Activated CD4-positive, alpha-beta T cell treated with anti-CD3 and anti-CD28 coated beads, Interleukin-2, amount 10 ng/mL, durations not matched to agents 7 days and 5 days (primary cell): ENCODE data around the gene SRMS. TPM values are rescaled to one million over a fixed set of nuclear protein-coding genes. Genes with fewer than 3 reads are reported as not detected.
A peak's percentile ranks its signal among the peaks of the same experiment; 100 is the strongest.

ENCODE experiments used
- CTCF ChIA-PET: fragments of 350-600 bp; sonication (Branson Sonifier 250); formaldehyde crosslinking; loops from one replicate; lab custom pipeline; 2021; ENCODE audit warnings: antibody characterized with exemption; lab: Charles Lee
- POLR2A ChIA-PET: fragments of 350-600 bp; sonication (Branson Sonifier 250); formaldehyde crosslinking; loops from one replicate; lab custom pipeline; 2021; ENCODE audit warnings: antibody characterized with exemption; lab: Charles Lee
- DNase-seq: peaks from one replicate; pipeline ENCODE4 v3.0.0-alpha.2; 2020
- H3K27ac Mint-ChIP-seq: one replicate; pipeline ENCODE4 v1.8.0; 2021; ENCODE audit warnings: mild to moderate bottlenecking, moderate library complexity, mixed read lengths
- H3K27me3 Mint-ChIP-seq: one replicate; pipeline ENCODE4 v1.8.0; 2021; ENCODE audit warnings: mixed read lengths
- H3K36me3 Mint-ChIP-seq: one replicate; pipeline ENCODE4 v1.8.0; 2021; ENCODE audit warnings: low read depth, mixed read lengths
- H3K4me1 Mint-ChIP-seq: one replicate; pipeline ENCODE4 v1.8.0; 2021; ENCODE audit warnings: mixed read lengths
- H3K4me3 Mint-ChIP-seq: one replicate; pipeline ENCODE4 v1.8.0; 2021; ENCODE audit warnings: mild to moderate bottlenecking, moderate library complexity, mixed read lengths
- H3K9me3 Mint-ChIP-seq: one replicate; pipeline ENCODE4 v1.8.0; 2021; ENCODE audit warnings: mixed read lengths
- total RNA-seq, 2 experiments: library from RNA; stranded (reverse); gene quantifications; one replicate each; pipeline ENCODE4 v1.2.3, GENCODE V29; 2021

SRMS gene
- total RNA-seq, 2 experiments from 2014 or later = not detected

GRCh38 chr20:63495167-63495720 lies 52.3 kb downstream of the SRMS start:
- ChIA-PET POLR2A (no interaction called here), CTCF (interaction anchor here (1.3 to 2.0 kb wide), 2 partner anchors 17 to 22 kb away, joined by 5 to 7 read pairs; no protein-coding TSS in a partner anchor)
- Mint-ChIP-seq H3K27ac (no peak overlapping the region), H3K4me1 (peaks cover 2% of the 10 kb centered on the region), H3K4me3 (no peak overlapping the region), H3K9me3 (no peaks in the 10 kb centered on the region), H3K36me3 (no peaks in the 10 kb centered on the region), H3K27me3 (peaks cover 19% of the 10 kb centered on the region)
- DNase-seq = no peak

GRCh38 chr20:63494420-63495166 lies 53.0 kb downstream of the SRMS start:
- Mint-ChIP-seq H3K36me3 (no peaks in the 10 kb centered on the region), H3K4me1 (peaks cover 2% of the 10 kb centered on the region), H3K4me3 (no peak overlapping the region), H3K27me3 (peaks cover 16% of the 10 kb centered on the region), H3K27ac (no peak overlapping the region), H3K9me3 (no peaks in the 10 kb centered on the region)
- DNase-seq = no peak
- POLR2A ChIA-PET = no interaction called here
- CTCF ChIA-PET = interaction anchor here (0.7 kb wide), 1 partner anchor 11 kb away, joined by 3 read pairs; no protein-coding TSS in a partner anchor

GRCh38 chr20:63494084-63494419 lies 53.5 kb downstream of the SRMS start:
- Mint-ChIP-seq H3K36me3 (no peaks in the 10 kb centered on the region), H3K27me3 (peaks cover 19% of the 10 kb centered on the region), H3K4me3 (no peak overlapping the region), H3K4me1 (peaks cover 2% of the 10 kb centered on the region), H3K27ac (peak overlapping the region; percentile 13), H3K9me3 (no peaks in the 10 kb centered on the region)
- no peak for DNase-seq
- CTCF ChIA-PET = interaction anchor here (0.7 kb wide), 1 partner anchor 11 kb away, joined by 3 read pairs; no protein-coding TSS in a partner anchor
- POLR2A ChIA-PET = no interaction called here

GRCh38 chr20:63493563-63494020 lies 54.0 kb downstream of the SRMS start:
- Mint-ChIP-seq H3K4me3 (no peak overlapping the region), H3K9me3 (no peaks in the 10 kb centered on the region), H3K27me3 (peaks cover 19% of the 10 kb centered on the region), H3K27ac (no peak overlapping the region), H3K36me3 (no peaks in the 10 kb centered on the region), H3K4me1 (peaks cover 2% of the 10 kb centered on the region)
- CTCF ChIA-PET = interaction anchor here (0.7 kb wide), 1 partner anchor 12 kb away, joined by 3 read pairs; no protein-coding TSS in a partner anchor
- POLR2A ChIA-PET = no interaction called here
- DNase-seq = no peak

DNA sequence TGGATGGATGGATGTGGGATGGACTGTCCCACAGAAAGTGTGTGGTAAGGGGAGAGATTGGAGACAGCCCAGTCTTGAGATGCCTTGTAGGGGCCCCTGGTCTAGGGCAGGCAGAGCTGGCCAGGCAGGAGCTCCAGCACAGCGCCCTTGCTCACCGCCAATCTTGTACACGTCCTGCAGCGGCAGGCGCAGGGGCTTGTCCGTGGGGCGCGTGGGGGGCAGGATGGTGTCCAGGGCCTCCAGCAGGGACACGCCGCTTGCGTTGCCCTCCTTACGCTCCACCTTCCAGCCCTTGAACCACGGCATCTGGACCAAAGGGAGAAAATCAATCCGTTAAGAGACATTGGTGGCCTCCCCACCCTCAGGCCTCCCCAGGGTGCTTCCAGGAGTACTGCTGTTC lies 54.6 kb downstream of the SRMS start:
- no peak overlapping the region for H3K4me3 Mint-ChIP-seq
- no peaks in the 10 kb centered on the region for H3K9me3 Mint-ChIP-seq
- peaks cover 2% of the 10 kb centered on the region for H3K4me1 Mint-ChIP-seq
- CTCF ChIA-PET = no interaction called here
- H3K27ac Mint-ChIP-seq = no peak overlapping the region
- POLR2A ChIA-PET = no interaction called here
- peaks cover 17% of the 10 kb centered on the region for H3K27me3 Mint-ChIP-seq
- no peaks in the 10 kb centered on the region for H3K36me3 Mint-ChIP-seq
- no peak for DNase-seq

DNA sequence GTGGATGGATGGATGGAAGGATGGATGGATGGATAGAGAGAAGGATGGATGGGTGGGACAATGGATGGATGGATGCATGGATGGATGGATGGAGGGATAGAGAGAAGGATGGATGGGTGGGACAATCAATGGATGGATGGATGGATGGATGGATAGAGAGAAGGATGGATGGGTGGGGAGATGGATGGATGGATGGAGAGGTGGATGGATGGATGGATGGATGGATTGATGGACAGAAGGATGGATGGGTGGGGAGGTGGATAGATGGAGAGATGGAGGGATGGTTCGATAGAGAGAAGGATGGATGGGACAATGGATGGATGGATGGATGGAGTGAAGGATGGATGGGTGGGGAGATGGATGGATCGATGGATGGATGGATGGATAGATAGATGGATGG lies 55.0 kb downstream of the SRMS start:
- H3K4me1 Mint-ChIP-seq = peaks cover 2% of the 10 kb centered on the region
- H3K9me3 Mint-ChIP-seq = no peaks in the 10 kb centered on the region
- POLR2A ChIA-PET = no interaction called here
- no peaks in the 10 kb centered on the region for H3K36me3 Mint-ChIP-seq
- DNase-seq = no peak
- CTCF ChIA-PET = no interaction called here
- H3K27me3 Mint-ChIP-seq = peaks cover 16% of the 10 kb centered on the region
- no peak overlapping the region for H3K27ac Mint-ChIP-seq
- H3K4me3 Mint-ChIP-seq = no peak overlapping the region

- DNase-seq = no peak
- CTCF ChIA-PET = no interaction called here
These were observed 55.8 kb downstream of the SRMS start for GRCh38 chr20:63491635-63492230.

GRCh38 chr20:63491078-63491477 lies 56.5 kb downstream of the SRMS start:
- POLR2A ChIA-PET = no interaction called here

More at GRCh38 chr20:63491635-63492230, 55.8 kb downstream of the SRMS start:
- Mint-ChIP-seq H3K27ac (no peak overlapping the region), H3K4me3 (no peak overlapping the region), H3K4me1 (peaks cover 2% of the 10 kb centered on the region), H3K27me3 (peaks cover 14% of the 10 kb centered on the region), H3K9me3 (no peaks in the 10 kb centered on the region), H3K36me3 (no peaks in the 10 kb centered on the region)
- POLR2A ChIA-PET = no interaction called here

More at GRCh38 chr20:63491078-63491477, 56.5 kb downstream of the SRMS start:
- Mint-ChIP-seq H3K4me1 (no peaks in the 10 kb centered on the region), H3K27ac (no peak overlapping the region), H3K36me3 (no peaks in the 10 kb centered on the region), H3K9me3 (no peaks in the 10 kb centered on the region), H3K27me3 (peaks cover 13% of the 10 kb centered on the region), H3K4me3 (no peak overlapping the region)
- CTCF ChIA-PET = no interaction called here
- DNase-seq = no peak

Other genes with a start within 250 kb of the SRMS start
- not detected for gene CHRNA4, start 186.4 kb downstream of the SRMS start, total RNA-seq
- gene KCNQ2, start 75.1 kb downstream of the SRMS start, total RNA-seq = under 1 TPM; 0.10 to 0.12 TPM
- gene EEF1A2, start 48.7 kb downstream of the SRMS start, total RNA-seq = under 1 TPM; 0.12 to 0.17 TPM
- gene PPDPF, start 27.0 kb downstream of the SRMS start, total RNA-seq = 100 to 1,000 TPM; 167 to 193 TPM
- gene PTK6, start 10.4 kb downstream of the SRMS start, total RNA-seq = under 1 TPM; 0.71 to 0.74 TPM
- gene FNDC11, start 6.4 kb upstream of the SRMS start, total RNA-seq = under 1 TPM; 0.15 to 0.57 TPM
- gene HELZ2, start 26.5 kb upstream of the SRMS start, total RNA-seq = 100 to 1,000 TPM in 1 of 2 experiments, 10 to 100 TPM in 1; 95.5 to 107 TPM
- 10 to 100 TPM; 20.0 to 20.5 TPM for gene GMEB2, start 79.4 kb upstream of the SRMS start, total RNA-seq
- 10 to 100 TPM; 49.4 to 54.4 TPM for gene STMN3, start 105.7 kb upstream of the SRMS start, total RNA-seq
- 10 to 100 TPM; 53.3 to 58.9 TPM for gene RTEL1, start 110.6 kb upstream of the SRMS start, total RNA-seq
- 1 to 10 TPM in 1 of 2 experiments, not detected in 1; 1.0 TPM for gene TNFRSF6B, start 148.9 kb upstream of the SRMS start, total RNA-seq
- gene ARFRP1, start 160.2 kb upstream of the SRMS start, total RNA-seq = 10 to 100 TPM; 52.7 to 64.5 TPM
- gene ZGPAT, start 160.3 kb upstream of the SRMS start, total RNA-seq = 10 to 100 TPM; 37.3 to 43.3 TPM
- gene LIME1, start 188.9 kb upstream of the SRMS start, total RNA-seq = 100 to 1,000 TPM; 253 to 302 TPM
- gene SLC2A4RG, start 192.0 kb upstream of the SRMS start, total RNA-seq = 100 to 1,000 TPM; 105 to 129 TPM